Stimulated activated naive CD8-positive, alpha-beta T cell treated with anti-CD3 and anti-CD28 coated beads, Interleukin-15, Interleukin-2, amounts not matched to agents 100 U/mL and 50 U/mL, for 24 hours (primary cell): ENCODE results near the gene APBA1.

ENCODE experiments used
- ATAC-seq: fragments of 150-1000 bp; cut with Tn5 transposase; one replicate; pipeline ENCODE4 v1.10.0; 2021
- DNase-seq: peaks from one replicate; pipeline ENCODE4 v3.0.0; 2021

Gene APBA1

GRCh38 chr9:69526699-69527098 is 145.5 kb downstream of the APBA1 start:
- DNase-seq (no peak), ATAC-seq (no peak)

DNA sequence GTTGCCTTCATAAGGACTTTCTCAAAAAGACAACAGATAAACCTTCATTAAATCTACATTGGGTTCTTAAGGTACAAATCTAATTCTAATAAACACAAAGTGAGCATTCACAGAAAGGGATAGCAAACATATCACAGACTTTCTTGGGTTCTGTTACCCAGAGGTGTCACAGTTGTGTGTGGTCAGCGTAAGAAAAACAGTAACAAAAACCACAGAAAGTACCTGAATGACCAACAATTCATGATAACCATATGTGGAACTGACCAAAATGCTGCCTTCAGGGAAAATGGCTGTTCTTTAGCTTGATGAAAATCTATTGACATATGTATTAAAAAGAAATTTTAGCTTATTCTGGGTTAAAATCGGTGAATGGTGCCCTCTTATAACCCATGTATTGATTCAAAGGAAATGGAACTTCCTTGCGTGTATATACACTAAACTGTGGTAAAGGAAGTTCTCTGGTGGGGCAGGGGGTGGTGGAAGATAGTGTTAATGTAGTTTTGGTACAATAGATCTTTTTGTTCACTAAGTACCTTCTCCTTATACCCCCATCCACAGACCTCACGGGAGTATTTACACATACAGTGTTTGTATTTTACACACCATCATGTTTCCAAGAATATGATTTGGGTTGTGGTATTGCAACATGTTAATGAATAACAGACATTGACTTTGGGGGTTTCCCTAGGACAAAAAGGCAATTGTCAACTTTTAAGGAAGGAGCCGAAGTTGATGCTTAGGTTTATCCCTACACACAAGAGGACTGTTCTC is 152.5 kb downstream of the APBA1 start:
- DNase-seq (no peak), ATAC-seq (no peak)

DNA sequence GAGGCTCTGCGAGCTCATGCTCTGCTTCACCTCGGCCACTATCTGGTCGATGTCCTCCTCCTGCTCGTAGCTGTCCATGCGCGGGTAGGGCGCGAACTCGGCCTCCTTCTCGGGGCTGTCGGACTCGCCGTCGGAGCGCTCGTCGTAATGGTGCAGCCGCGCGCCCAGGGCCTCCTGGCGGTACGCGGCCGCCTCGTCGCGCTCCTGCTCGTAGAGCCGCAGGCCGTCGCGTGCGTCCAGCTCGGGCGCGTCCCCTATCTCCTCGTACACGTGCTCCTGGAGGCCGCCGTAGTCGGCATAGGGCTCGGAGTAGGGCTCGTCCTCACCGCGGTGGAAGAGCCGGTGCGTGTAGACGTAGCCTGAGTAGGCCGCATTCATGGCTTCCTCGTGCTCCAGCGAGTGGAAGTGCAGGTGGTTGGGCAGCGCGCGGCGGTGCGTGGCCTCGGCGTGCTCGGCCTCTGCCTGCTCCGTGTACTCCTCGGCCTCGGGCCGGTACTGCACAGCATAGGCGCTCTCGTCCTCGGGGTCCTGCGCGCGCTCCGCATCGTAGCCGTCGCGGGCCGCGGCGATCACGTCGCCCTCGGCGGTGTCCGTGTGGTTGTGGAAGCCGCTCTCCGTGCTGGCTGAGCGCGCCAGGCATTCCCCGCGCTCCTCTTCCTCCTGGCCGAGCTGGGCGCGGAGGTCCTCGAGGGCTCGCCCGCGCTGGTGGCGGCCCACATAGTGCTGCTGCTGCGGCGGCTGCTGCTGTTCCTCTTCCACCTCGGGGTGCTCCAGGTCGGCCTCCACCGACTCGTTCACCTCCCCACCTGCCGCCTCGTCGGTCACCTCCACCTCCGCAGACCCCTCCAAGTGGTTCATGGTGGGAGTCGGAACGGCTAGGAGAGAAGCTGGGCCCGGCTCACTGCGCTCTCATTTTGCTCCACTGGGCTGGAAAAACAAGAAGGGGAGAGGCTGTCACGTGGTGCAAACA is 155.5 kb downstream of the APBA1 start:
- no peak for ATAC-seq

DNA sequence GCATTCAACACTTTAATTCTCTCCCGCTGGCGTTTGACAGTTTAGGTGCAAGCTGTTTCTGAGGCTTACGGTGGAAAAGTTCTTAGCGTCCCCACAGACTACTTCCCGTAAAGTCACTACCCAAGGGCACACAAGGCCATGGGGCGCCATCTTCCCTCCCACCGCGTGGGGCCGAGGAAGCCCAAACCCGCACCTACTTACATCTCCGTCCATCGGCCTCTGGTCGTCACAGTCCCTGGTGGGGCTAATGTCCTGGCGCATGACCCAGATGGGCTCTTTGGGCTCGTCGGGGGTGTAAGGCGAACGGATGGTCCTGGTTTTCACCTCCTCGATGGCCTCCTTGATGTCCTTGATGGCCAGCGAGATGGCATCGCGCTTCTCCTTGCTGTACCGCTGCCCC is 156.4 kb downstream of the APBA1 start:
- DNase-seq (no peak), ATAC-seq (no peak)

More for the DNA sequence above, 155.5 kb downstream of the APBA1 start:
- DNase-seq, result no peak

GRCh38 chr9:69513141-69513820 is 158.9 kb downstream of the APBA1 start:
- DNase-seq (no peak), ATAC-seq (no peak)

DNA sequence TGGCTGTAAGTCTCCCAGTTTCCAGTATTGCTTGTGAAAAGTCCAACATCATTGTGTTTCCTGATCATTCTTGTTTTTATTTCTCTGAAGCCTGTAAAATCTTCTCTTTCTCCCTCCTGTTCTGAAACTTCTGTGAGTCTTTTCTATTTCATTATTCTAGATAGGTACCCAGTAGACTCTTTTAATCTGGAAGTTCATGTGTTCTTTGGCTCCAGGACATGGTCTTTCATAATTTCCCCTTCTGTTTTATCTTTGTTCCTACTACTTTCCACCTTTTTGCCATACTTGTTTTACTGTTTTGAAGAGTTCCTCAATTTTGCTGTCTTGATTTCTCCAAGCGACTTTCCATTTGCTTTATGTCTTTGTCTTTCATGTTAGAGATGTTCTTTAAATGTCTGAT is 168.1 kb downstream of the APBA1 start:
- DNase-seq (no peak), ATAC-seq (no peak)

DNA sequence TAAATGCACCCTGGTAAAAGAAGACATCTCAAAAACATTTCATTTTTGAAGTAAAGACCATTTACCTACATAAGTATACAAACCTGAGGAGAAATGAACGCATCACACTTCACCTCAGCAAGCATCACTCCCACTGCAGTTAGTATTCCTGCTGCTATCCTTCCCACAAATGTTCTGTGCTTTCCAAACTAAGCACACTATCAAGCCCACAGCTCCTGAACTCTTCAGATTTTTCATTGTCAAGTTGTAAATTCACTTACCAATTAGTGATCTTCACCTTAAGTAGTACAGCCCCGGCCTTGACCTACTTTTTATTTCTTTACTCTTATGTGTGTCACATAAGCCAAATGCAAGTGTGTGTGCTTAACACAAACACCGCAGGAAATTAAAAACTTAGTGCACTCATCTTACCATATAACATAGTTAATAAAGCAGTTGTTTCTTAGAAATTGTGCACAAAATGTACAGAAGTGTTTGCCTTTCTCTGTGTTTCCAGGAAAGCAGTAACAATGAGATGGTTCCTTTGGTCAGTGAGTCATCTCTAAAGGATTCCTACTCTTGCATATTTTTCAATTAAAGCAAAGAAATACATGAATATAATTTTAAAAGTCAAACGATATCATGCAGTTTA is 169.4 kb downstream of the APBA1 start:
- ATAC-seq (no peak), DNase-seq (no peak)

DNA sequence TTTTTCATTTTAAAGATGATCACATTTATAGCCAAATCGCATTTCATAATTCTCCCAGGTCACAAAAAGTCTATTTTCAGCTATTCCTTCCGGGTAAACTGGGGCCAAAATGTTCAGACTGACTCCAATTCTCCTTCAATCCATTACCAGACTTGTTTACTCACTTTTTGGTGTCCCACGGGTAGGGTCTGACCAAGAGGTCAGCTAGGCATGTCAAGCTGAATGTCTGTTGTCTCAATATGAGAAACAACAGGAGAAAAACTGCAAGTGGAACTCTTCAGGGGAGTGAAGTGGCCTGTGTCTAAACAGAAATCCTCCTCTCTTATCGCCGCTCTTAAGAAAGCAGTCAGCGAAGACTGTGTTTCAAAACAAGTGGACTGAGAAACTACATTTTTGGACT is 171.3 kb downstream of the APBA1 start:
- DNase-seq, result no peak
- no peak for ATAC-seq

GRCh38 chr9:69499959-69500358 is 172.2 kb downstream of the APBA1 start:
- DNase-seq (no peak), ATAC-seq (no peak)

GRCh38 chr9:69499407-69499806 is 172.8 kb downstream of the APBA1 start:
- ATAC-seq, result no peak
- no peak for DNase-seq

DNA sequence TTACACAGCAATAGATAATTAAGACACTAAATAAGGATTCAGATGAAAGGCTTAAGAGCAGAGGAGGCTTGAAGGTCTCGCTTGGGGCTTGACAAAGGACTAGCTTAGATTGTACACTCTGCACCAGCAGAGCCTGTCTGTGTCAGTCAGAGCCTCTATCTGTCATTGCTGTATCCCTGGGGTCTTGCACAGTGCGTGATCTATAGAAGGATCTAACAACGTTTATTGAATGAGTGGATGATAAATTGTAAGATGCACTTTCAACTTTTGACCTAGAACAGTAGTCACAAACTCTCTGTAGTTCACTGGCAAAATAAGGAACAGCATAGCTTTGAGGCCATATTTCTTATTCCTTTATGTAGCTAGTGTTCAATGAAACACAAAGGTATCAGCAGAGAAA is 173.7 kb downstream of the APBA1 start:
- DNase-seq (no peak), ATAC-seq (no peak)

DNA sequence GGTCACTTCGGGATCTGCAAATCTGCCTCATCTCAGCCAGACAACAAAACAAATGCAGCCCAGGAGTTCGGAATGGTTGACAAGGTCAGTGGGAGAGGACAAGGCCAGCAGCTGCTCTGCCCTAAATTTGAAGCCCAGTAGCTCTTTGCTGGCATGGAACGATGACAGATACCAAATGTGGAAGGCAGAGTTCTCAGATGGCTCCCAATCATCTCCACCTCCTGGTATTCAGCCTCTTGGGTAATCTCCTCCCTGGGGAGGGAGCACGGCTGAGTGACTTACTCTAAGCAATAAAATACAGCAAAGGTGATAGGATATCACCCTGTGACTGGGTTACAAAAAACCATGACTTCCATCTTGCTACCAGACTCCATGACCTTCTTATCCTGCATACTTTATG is 174.4 kb downstream of the APBA1 start:
- no peak for ATAC-seq
- no peak for DNase-seq

GRCh38 chr9:69496846-69497450 is 175.2 kb downstream of the APBA1 start:
- ATAC-seq, result peak; percentile 52
- no peak for DNase-seq

DNA sequence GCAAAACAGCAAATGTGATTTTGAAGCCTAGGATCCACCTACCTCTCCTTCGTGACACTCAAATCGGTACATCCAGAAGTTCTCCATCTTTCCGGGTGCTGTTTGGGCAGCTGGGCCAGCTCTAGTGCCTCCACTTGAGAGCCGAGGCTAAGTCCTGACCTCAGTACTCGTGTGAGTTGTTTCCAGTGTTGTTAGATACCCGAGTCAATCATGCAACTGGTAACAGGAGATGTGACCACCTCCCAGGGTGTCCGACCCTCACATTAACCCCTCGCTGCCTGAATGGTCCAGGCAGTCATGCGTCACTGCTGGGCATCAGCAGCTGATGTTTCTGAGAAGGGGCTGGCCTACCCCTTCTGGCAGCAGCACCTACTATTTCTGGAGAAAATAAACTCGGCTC is 176.9 kb downstream of the APBA1 start:
- ATAC-seq, result no peak
- DNase-seq, result no peak

DNA sequence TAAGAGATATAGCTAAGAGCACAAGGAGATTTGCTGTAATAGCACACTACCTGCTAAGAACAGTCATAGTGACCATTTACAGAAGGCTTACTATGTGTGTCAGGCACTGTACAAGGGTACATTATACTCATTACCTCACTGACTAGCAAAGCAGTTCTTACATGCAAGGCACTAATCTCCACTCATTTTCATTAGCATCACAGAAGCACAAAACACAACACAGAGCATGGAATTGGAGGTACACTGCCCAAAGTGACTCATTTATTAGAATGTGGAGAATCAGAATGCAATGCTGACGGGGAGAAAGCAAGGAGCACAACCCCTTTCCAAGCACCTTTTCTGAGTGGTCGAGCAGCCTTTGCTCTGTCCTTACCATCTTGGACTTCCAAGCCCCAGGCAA is 177.4 kb downstream of the APBA1 start:
- ATAC-seq (no peak), DNase-seq (no peak)

DNA sequence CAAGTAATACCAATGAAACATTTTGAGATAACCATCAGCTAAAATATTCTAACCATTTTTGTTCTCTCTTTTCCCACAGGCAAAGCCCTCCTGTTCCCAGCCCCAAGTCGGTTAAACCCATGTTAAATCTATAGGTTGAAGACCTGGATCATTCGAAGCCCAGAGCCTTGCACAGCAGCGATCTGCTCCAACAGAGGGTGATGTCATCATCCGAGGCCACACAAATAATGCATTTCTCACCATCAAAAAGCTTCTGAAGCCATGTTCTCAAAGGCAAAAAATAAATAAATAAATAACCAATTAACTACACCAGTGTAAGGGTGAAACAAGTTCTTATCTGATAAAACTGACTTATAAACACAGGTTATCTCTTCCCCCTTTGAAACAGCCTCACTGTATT is 178.0 kb downstream of the APBA1 start:
- ATAC-seq (no peak), DNase-seq (no peak)

DNA sequence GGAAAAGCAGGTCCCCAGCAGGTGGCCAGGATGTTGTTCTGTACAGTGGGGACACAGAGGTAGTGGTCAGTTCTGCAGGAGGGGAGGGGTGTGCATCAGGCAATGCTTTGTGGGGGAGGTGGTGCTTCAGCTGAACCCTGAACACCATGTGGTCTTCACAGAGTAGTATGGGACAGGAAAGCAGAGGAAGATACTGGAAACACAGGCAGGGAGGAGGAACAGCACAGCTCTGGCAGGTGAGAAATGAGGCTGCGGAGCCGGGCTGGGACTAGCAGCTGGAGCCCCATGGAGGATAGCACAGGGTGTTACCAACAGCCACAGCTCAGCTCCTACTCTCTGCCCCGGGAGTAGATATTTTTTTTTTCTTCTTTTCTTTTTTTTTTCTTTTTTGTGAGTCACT is 185.7 kb downstream of the APBA1 start:
- ATAC-seq, result no peak
- no peak for DNase-seq

- DNase-seq (no peak), ATAC-seq (no peak)
Measured at GRCh38 chr9:69485466-69485865, 186.7 kb downstream of the APBA1 start.

GRCh38 chr9:69483886-69484422 is 188.2 kb downstream of the APBA1 start:
- ATAC-seq (no peak), DNase-seq (no peak)

DNA sequence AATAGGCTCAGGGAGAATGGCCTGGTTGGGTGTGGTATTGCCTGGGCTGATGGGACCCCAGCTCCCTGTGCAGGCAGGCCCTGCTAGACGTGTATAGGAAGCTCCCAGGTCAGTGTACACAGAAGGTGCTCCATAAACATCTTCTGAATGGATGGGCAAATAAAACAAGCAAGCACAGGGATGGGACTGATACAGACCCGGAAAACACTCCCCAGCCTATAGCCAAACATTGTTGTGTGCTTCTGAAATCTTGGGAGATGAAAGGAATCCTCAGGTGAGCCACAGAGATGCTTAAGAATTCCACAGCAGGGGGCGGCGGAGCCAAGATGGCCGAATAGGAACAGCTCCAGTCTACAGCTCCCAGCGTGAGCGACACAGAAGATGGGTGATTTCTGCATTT is 195.4 kb downstream of the APBA1 start:
- DNase-seq (no peak), ATAC-seq (no peak)

DNA sequence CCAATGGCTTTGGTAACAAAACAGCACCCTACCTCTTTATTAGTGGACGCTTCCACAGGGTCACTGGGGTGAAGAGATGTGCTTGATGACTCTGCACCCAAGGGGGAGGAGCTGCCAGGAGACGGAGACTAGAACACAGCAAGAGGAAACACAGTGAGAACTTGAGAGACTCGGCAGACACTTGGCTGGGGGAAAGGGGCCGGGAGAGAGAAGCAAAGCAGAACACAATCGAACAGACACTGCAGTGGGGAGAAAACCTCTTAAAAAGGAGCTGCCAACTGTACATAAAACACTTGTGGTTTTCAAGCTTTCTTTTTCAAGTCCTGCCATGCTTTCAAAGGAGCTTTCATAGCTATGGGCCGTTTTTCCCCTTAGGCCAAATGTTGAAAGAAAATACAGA is 196.2 kb downstream of the APBA1 start:
- peak; percentile 9 for DNase-seq
- ATAC-seq, result peak; percentile 63

DNA sequence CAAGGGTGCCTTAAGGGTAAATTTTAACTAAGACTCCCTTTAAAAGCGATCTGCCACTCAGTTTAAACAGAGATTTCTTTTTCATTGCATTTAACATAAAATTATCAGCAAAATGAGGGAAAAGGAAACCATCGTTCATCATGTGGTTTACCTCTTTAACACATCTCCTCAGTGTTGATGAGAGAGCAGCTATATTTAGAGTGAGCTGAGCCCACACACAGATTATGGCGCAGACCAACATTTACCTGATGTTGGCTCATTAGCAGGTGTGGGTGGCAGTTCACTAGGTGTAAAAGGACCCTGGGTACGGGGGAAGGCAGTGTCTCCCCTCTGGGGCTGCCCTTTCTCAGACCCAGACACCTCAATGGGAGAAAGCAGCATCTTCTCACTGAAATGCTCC is 197.3 kb downstream of the APBA1 start:
- ATAC-seq (peak; percentile 69), DNase-seq (no peak)
